GM18907 (cell line): Measurements from ENCODE around the gene C1orf167.

Experiments used
- ATAC-seq: cut with Tn5 transposase; IDR thresholded peaks from one replicate; pipeline ENCODE4 v1.9.1; 2021; ENCODE audit warnings: mild to moderate bottlenecking, moderate library complexity; ENCODE audit not compliant: unreplicated experiment

Gene C1orf167

DNA sequence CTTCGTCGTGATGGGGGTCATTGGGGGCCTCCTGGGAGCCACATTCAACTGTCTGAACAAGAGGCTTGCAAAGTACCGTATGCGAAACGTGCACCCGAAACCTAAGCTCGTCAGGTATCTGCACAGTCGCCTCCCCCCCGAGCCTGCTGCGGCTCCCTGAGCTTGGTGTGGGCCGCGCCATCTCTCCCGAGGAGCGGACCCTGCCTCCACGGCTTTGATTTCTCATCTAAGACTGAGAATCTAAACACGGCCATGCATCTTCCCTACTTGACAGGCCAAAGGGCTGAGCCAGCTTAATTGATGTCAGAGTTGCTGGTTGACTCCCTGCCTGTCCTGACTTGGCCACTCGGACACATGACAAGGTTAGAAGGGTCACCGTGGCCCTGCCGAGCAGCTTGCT is 66.5 kb downstream of the C1orf167 start:
- ATAC-seq, result no peak

- no peak for ATAC-seq
Measured at GRCh38 chr1:11831945-11832725, 70.1 kb downstream of the C1orf167 start.

GRCh38 chr1:11833497-11833896 is 71.5 kb downstream of the C1orf167 start:
- no peak for ATAC-seq

DNA sequence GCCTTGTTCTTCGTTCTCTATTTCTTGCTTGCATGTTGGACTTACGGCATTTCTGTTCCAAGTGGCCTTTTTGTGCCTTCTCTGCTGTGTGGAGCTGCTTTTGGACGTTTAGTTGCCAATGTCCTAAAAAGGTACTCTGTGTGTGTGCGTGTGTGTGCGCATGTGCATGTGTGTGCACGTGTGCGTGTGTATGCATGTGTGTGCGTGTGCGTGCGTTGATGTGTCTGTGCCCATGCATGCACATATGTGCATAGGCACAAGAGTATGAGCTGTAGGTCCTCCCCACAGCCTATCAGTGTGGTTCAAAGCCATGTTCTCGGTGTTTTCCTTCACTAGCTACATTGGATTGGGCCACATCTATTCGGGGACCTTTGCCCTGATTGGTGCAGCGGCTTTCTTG is 71.9 kb downstream of the C1orf167 start:
- no peak for ATAC-seq

DNA sequence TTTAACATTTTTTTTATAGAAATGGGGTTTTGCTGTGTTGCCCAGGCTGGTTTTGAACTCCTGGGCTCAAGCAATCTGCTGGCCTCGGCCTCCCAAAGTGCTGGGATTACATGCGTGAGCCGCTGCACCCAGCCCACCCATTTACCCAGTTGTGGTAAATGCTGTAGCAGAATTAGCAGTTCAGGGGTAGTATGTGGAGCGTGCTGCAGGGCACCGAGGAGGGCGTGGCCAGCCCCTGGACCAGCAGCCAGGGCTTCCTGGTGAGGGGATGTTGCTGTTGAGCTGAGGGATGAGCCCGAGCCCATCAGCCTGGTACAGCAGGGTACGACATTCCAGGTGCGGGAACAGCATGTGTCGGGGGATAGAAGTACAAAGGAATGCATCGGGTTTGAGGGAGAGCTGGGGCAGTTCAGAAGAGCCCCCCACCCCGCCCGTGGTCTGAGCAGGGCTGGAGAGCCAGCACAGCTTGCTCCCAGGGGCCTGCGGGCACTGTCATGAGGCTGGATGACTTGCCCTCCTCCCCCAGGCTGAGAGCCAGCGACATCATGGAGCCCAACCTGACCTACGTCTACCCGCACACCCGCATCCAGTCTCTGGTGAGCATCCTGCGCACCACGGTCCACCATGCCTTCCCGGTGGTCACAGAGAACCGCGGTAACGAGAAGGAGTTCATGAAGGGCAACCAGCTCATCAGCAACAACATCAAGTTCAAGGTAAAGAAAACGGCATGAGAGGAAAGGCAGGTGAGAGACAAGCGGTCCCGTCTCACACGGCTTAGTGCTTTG is 73.6 kb downstream of the C1orf167 start:
- ATAC-seq, result no peak

GRCh38 chr1:11836955-11837766 is 75.2 kb downstream of the C1orf167 start:
- ATAC-seq, result no peak

DNA sequence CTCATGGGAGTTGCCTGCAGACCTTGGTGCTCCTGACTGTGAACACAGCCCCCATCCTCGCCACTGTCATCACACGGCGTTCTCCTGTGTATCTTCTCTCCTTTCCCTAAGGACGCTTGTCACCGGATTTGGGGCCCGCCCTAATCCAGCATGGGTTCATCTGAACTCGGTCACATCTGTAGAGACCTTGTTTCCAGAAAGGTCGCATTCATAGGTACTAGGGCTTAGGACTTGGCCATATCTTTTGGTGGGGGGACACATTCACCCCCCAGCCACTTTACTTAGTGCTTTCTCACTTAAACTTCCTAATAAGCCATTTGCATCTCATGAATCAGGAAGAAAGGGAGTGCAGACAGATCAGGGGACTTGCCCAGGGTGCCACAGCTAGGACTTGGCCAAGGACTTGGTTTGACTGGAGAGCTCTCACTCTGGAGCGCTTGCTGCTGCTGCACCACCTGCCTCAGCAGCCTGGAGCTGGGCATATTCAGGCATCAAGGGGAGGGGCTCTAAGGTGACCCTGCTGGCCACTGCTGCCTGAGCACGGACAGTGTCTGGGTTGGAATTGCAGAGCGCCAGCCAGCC is 75.9 kb downstream of the C1orf167 start:
- no peak for ATAC-seq

GRCh38 chr1:11838349-11839272 is 76.6 kb downstream of the C1orf167 start:
- ATAC-seq, result no peak
